PFSK-1 (cell line): ENCODE results near the gene CALU.

ENCODE experiments used
- FOXP2 ChIP-seq: optimal IDR thresholded peaks from 2 replicates; pipeline ENCODE3; 2011; ENCODE audit warnings: borderline replicate concordance, control low read depth, inconsistent platforms; ENCODE audit not compliant: insufficient read depth; ENCODE audit errors: extremely low read length, extremely low read depth
- POLR2AphosphoS5 ChIP-seq: IDR thresholded peaks from 2 replicates; pipeline ENCODE4 v1.6.1; 2012; ENCODE audit warnings: low read depth, mild to moderate bottlenecking, control low read depth, low read length, moderate library complexity
- SIN3A ChIP-seq: IDR thresholded peaks from 2 replicates; pipeline ENCODE4 v1.6.1; 2012; ENCODE audit warnings: mild to moderate bottlenecking, low read length, moderate library complexity, borderline replicate concordance; ENCODE audit not compliant: insufficient read depth
- TAF1 ChIP-seq: IDR thresholded peaks from 2 replicates; pipeline ENCODE4 v1.6.1; 2012; ENCODE audit warnings: low read length, control low read depth, borderline replicate concordance; ENCODE audit not compliant: insufficient read depth
- TF ChIP-seq, protein P1 (sequence below), 2 experiments: IDR thresholded peaks; 2 replicates each; pipeline versions ENCODE4 v1.6.1 to v1.8.0; 2011 to 2012; ENCODE audit warnings: low read depth in 2 of 2, low read length in 2 of 2, control low read depth in 1 of 2, inconsistent platforms in 1 of 2, mild to moderate bottlenecking in 1 of 2, moderate library complexity in 1 of 2; ENCODE audit not compliant: insufficient read depth in 1 of 2

Gene CALU

DNA sequence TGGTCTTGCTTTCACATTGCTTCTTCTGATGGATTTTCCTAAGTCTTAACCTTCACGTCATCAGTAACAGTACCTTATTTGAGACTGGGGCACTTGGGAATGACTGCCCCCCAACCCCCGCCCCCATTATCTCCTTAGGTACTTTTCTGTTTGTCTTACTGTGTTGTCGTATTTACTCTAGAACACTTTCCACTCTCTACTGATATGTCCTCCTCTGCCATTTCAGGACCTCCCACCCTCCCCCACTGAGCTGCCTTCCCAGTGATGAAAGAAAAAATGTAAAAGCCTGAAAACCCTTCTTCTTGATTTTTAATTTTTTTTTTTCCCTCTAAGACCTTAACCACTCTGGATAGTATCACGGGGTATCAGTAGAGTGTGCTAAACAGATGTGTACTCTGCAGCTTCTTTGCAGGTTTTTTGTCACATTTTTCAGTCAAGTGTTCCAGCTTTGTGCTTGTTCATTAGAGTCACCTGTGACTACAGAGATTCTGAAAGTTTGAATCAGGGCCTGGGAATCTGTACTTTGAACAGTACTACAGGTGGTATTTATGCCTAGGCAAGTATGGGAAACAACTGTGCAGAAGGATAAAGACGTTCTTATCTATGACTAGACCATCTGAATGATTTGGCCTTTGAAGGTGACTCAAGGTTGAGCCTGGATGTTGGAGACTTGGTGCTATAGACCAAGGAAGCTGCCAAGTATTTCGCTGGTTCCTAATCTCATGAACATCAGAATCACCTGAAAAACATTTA, 8.3 kb downstream of the CALU start:
- TF ChIP-seq, protein P1, sequence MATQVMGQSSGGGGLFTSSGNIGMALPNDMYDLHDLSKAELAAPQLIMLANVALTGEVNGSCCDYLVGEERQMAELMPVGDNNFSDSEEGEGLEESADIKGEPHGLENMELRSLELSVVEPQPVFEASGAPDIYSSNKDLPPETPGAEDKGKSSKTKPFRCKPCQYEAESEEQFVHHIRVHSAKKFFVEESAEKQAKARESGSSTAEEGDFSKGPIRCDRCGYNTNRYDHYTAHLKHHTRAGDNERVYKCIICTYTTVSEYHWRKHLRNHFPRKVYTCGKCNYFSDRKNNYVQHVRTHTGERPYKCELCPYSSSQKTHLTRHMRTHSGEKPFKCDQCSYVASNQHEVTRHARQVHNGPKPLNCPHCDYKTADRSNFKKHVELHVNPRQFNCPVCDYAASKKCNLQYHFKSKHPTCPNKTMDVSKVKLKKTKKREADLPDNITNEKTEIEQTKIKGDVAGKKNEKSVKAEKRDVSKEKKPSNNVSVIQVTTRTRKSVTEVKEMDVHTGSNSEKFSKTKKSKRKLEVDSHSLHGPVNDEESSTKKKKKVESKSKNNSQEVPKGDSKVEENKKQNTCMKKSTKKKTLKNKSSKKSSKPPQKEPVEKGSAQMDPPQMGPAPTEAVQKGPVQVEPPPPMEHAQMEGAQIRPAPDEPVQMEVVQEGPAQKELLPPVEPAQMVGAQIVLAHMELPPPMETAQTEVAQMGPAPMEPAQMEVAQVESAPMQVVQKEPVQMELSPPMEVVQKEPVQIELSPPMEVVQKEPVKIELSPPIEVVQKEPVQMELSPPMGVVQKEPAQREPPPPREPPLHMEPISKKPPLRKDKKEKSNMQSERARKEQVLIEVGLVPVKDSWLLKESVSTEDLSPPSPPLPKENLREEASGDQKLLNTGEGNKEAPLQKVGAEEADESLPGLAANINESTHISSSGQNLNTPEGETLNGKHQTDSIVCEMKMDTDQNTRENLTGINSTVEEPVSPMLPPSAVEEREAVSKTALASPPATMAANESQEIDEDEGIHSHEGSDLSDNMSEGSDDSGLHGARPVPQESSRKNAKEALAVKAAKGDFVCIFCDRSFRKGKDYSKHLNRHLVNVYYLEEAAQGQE (IDR thresholded peaks at IDR 0.05; ENCODE audit: insufficient read depth in 1 of 2, low read depth in 2 of 2, low read length in 2 of 2), result no peak
- TF ChIP-seq SIN3A (no peak), TAF1 (no peak), FOXP2 (no peak), POLR2AphosphoS5 (no peak)

DNA sequence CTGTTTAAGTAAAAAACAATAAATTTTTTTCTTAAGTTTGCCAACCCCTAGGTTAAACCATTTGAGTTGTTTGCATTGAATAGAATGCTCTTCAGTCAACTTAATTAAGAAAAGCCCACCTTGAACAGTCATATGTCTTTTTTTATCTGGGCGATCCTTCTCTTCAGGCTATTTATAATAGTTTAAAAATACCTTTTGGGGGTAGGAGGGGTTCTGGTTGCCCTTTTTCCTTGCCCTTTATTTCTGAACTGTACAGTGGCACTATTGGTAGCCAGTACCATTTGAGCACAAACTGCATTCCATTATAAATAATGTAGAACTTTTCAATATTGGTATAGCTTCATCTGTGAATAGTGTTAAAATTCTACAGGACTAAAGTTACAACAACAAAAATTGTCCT, 13.1 kb downstream of the CALU start:
- TF ChIP-seq SIN3A, result no peak
- no peak for TF ChIP-seq FOXP2
- no peak for TF ChIP-seq POLR2AphosphoS5

DNA sequence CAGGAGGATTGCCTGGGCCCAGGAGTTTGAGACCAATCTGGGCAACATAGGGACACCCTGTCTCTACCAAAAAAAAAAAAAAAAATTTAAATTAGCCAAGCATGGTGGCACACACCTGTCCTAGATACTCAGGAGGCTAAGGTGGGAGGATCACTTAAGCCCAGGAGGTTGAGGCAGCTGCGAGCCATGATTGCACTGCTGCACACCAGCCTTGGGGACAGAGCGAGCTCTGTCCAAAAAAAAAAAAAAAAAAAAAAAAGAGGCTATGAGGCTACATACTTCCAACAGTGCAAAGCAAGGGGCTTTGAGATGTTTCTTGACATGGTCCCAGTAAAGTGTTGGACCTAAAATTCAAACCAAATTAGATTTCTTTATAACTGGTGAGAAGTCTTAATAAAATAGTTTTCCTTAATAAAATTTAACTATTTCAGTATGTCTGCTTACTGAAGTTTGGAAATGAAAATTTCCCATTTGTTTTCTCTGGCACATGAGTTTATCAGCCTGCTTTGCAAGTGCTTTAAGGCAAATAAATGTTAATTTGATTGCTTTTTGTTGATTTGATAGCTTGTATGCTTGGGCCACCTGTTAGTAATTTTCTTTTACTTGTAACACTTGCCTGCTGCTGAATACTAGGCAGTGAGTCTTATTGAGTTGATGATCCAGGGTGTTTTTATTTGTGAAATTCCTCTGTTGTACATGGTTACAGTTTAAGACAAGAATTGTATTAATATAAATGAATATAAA, 16.1 kb downstream of the CALU start:
- TF ChIP-seq SIN3A (no peak), TAF1 (no peak), POLR2AphosphoS5 (no peak), FOXP2 (no peak)
- TF ChIP-seq, protein P1 (IDR thresholded peaks at IDR 0.05; ENCODE audit: insufficient read depth in 1 of 2, low read depth in 2 of 2, low read length in 2 of 2), result no peak

DNA sequence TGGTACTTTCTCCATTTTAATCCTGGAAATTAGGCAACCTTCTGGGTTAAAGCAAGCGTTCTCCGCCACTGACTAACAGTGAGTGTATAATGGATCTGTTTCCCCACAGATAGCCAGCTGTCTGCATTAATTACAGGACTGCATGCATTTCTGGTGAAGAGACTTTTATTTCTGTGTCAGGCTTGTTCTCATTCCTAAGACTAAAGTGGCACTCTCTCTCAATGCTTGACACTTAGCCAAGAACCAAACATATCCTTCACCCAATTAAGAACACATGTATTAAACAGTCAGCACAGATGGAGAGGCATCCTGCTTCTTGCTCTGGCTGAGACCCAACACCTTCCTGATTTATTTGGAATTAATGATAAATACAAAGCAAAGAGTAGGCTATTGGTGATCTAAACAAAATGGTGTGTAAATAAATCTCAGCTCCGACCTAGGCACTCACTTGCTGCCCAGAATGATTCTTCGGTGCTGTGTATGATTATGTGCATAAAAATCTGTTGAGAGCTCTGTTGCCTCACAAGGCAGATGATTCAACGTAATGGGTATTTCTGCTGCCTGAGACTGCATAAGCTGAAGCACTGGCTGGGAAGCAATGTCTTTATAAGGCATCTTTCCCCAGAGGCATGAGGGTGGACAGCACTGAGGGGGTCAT, 16.8 kb downstream of the CALU start:
- no peak for TF ChIP-seq TAF1
- TF ChIP-seq SIN3A, result no peak

DNA sequence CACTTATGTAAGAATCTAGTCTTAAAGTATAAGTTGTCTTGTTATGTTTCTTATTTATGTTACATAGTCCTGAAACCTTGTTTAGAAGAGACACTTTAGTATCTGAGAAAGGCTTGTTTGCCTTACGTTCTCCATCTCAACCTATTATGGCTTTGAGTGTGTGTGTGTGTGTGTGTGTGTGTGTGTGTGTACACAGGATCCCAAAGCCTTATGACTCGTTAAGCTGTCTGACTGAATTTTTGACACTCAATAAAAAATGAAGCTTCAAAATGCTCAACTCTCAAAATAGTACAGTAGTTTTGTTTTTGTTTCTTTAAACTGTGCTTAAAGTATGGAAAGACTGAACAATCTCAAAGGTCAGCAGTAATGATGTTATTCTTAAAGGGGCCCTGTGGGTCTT, 18.0 kb downstream of the CALU start:
- TF ChIP-seq TAF1, result no peak

DNA sequence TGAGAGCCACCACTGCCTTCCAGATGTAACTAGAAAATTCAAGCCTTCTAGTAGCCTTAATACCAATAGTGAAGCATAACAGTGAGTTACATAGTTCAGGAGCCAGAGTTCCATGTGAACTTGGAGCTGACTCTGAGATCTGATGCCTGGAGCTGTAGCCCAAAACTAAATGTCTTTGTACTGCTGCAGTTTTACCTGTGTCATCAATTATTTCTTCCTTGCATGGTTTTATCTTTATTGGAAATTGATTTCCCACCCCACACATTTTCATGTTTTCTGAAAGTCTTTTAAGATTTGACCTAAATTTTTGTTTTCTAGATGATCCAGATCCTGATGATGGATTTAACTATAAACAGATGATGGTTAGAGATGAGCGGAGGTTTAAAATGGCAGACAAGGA, 19.4 kb downstream of the CALU start:
- TF ChIP-seq POLR2AphosphoS5, result no peak
- no peak for TF ChIP-seq SIN3A
- no peak for TF ChIP-seq TAF1
- no peak for TF ChIP-seq FOXP2
- TF ChIP-seq, protein P1 (IDR thresholded peaks at IDR 0.05; ENCODE audit: insufficient read depth in 1 of 2, low read depth in 2 of 2, low read length in 2 of 2), result no peak
